Measurements from ENCODE around the gene PTPN18. TPM values are rescaled to one million over a fixed set of nuclear protein-coding genes. Genes with fewer than 3 reads are reported as not detected.
A peak's percentile ranks its signal among the peaks of the same experiment; 100 is the strongest.

PTPN18 gene
- 78.5 TPM for total RNA-seq (ENCODE audit: unreplicated experiment)
- long read RNA-seq, partial matches to known transcripts: 2 of 15 reads
- long read RNA-seq, other reads (novel, unspliced or antisense): 8 of 15 reads

GRCh38 chr2:130355578-130356431 lies at the start of gene PTPN18:
Gene PTPN18 (plus strand): TSS chr2:130356056. CDS start chr2:130356108, 52 bp downstream.
- Mint-ChIP-seq H3K36me3 (ENCODE audit: unreplicated experiment) (peaks cover 10% of the 10 kb centered on the region), H3K27me3 (ENCODE audit: unreplicated experiment) (peaks cover 25% of the 10 kb centered on the region), H3K27ac (ENCODE audit: unreplicated experiment) (peak within 1 kb of the TSS; percentile 98), H3K4me1 (ENCODE audit: low read depth, unreplicated experiment) (peaks cover 35% of the 10 kb centered on the region), H3K9me3 (ENCODE audit: unreplicated experiment) (peaks cover 28% of the 10 kb centered on the region), H3K4me3 (ENCODE audit: unreplicated experiment) (peak within 1 kb of the TSS; percentile 87)
- peak; percentile 87 for DNase-seq
- no peak for TF ChIP-seq CTCF (IDR thresholded peaks at IDR 0.05; ENCODE audit: partially characterized antibody, unreplicated experiment)

GRCh38 chr2:130307850-130308249 lies 48.0 kb upstream of the PTPN18 start:
- no peak overlapping the region for H3K4me3 Mint-ChIP-seq (ENCODE audit: unreplicated experiment)
- H3K27ac Mint-ChIP-seq (ENCODE audit: unreplicated experiment): no peak overlapping the region
- H3K9me3 Mint-ChIP-seq (ENCODE audit: unreplicated experiment): no peaks in the 10 kb centered on the region
- no peaks in the 10 kb centered on the region for H3K4me1 Mint-ChIP-seq (ENCODE audit: low read depth, unreplicated experiment)
- H3K36me3 Mint-ChIP-seq (ENCODE audit: unreplicated experiment): no peaks in the 10 kb centered on the region
- TF ChIP-seq CTCF (IDR thresholded peaks at IDR 0.05; ENCODE audit: partially characterized antibody, unreplicated experiment): no peak
- no peak for DNase-seq
- H3K27me3 Mint-ChIP-seq (ENCODE audit: unreplicated experiment): peaks cover 2% of the 10 kb centered on the region

- TF ChIP-seq CTCF (IDR thresholded peaks at IDR 0.05; ENCODE audit: partially characterized antibody, unreplicated experiment): no peak
- Mint-ChIP-seq H3K4me1 (ENCODE audit: low read depth, unreplicated experiment) (no peaks in the 10 kb centered on the region), H3K27ac (ENCODE audit: unreplicated experiment) (no peak overlapping the region), H3K4me3 (ENCODE audit: unreplicated experiment) (no peak overlapping the region), H3K9me3 (ENCODE audit: unreplicated experiment) (no peaks in the 10 kb centered on the region), H3K27me3 (ENCODE audit: unreplicated experiment) (peaks cover 2% of the 10 kb centered on the region), H3K36me3 (ENCODE audit: unreplicated experiment) (no peaks in the 10 kb centered on the region)
- DNase-seq: no peak
Measured at GRCh38 chr2:130310881-130311280, 45.0 kb upstream of the PTPN18 start.

- TF ChIP-seq CTCF (IDR thresholded peaks at IDR 0.05; ENCODE audit: partially characterized antibody, unreplicated experiment): no peak
- H3K27me3 Mint-ChIP-seq (ENCODE audit: unreplicated experiment): peaks cover 2% of the 10 kb centered on the region
- no peak for DNase-seq
- H3K27ac Mint-ChIP-seq (ENCODE audit: unreplicated experiment): no peak overlapping the region
- H3K36me3 Mint-ChIP-seq (ENCODE audit: unreplicated experiment): no peaks in the 10 kb centered on the region
- H3K4me3 Mint-ChIP-seq (ENCODE audit: unreplicated experiment): no peak overlapping the region
- no peaks in the 10 kb centered on the region for H3K4me1 Mint-ChIP-seq (ENCODE audit: low read depth, unreplicated experiment)
- no peaks in the 10 kb centered on the region for H3K9me3 Mint-ChIP-seq (ENCODE audit: unreplicated experiment)
Measured at GRCh38 chr2:130313812-130314334, 42.0 kb upstream of the PTPN18 start.

GRCh38 chr2:130314377-130314776 lies 41.5 kb upstream of the PTPN18 start:
- H3K27me3 Mint-ChIP-seq (ENCODE audit: unreplicated experiment): peaks cover 3% of the 10 kb centered on the region
- H3K9me3 Mint-ChIP-seq (ENCODE audit: unreplicated experiment): no peaks in the 10 kb centered on the region
- DNase-seq: no peak
- no peak overlapping the region for H3K27ac Mint-ChIP-seq (ENCODE audit: unreplicated experiment)
- H3K4me1 Mint-ChIP-seq (ENCODE audit: low read depth, unreplicated experiment): no peaks in the 10 kb centered on the region
- no peak for TF ChIP-seq CTCF (IDR thresholded peaks at IDR 0.05; ENCODE audit: partially characterized antibody, unreplicated experiment)
- no peaks in the 10 kb centered on the region for H3K36me3 Mint-ChIP-seq (ENCODE audit: unreplicated experiment)
- H3K4me3 Mint-ChIP-seq (ENCODE audit: unreplicated experiment): no peak overlapping the region

Measured in glutamatergic neuron (in vitro differentiated cells).